Memory B cell (primary cell): ENCODE measurements around the gene SLC39A11.
"Not testable (repeated sequence)": the region's sequence is repeated elsewhere in the genome, so short reads cannot be mapped to it uniquely, and the experiment has no call there.

Experiments
- ATAC-seq: fragments of 150-1000 bp; cut with Tn5 transposase; 2 replicates; pipeline ENCODE4 v1.10.0; 2021; ENCODE audit warnings: low read depth, mild to moderate bottlenecking, moderate library complexity
- DNase-seq, 2 donors: peaks; one replicate each; pipeline ENCODE4 v3.0.0; 2022; ENCODE audit warnings: low spot score in 2 of 2
- H3K27ac Mint-ChIP-seq: one replicate; pipeline ENCODE4 v1.8.0; 2022; ENCODE audit warnings: mild to moderate bottlenecking, moderate library complexity, mixed read lengths
- H3K27me3 Mint-ChIP-seq: one replicate; pipeline ENCODE4 v1.8.0; 2022; ENCODE audit warnings: mixed read lengths
- H3K36me3 Mint-ChIP-seq: one replicate; pipeline ENCODE4 v1.8.0; 2022; ENCODE audit warnings: mild to moderate bottlenecking, mixed read lengths
- H3K4me1 Mint-ChIP-seq: one replicate; pipeline ENCODE4 v1.8.0; 2022; ENCODE audit warnings: mixed read lengths
- H3K4me3 Mint-ChIP-seq: one replicate; pipeline ENCODE4 v1.8.0; 2022; ENCODE audit warnings: mild to moderate bottlenecking, moderate library complexity, mixed read lengths
- H3K9me3 Mint-ChIP-seq: one replicate; pipeline ENCODE4 v1.8.0; 2022; ENCODE audit warnings: mixed read lengths

Gene SLC39A11

DNA sequence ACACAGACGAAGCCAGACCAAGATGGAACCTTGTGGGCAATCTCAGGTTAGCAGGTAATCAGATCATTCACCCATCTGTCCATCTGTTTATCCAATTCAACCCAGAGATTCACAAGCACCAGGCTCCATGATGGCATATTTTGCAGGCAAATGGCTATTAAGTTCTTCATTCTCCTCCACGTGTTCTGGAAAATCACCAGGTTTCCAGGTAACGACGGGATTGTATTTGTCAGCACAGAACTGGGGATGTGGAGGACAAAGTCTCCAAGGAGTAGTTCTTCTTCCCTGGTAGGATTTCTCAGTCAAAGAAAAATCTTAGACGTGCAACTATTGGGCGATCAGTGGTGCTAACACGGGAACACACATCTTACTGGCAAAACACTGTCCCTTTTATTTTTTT lies 368.8 kb downstream of the SLC39A11 start:
- Mint-ChIP-seq H3K27ac (no peak overlapping the region), H3K36me3 (no peaks in the 10 kb centered on the region), H3K27me3 (no peaks in the 10 kb centered on the region), H3K4me3 (no peak overlapping the region), H3K9me3 (no peaks in the 10 kb centered on the region), H3K4me1 (peaks cover 16% of the 10 kb centered on the region)
- no peak for ATAC-seq
- no peak for DNase-seq

DNA sequence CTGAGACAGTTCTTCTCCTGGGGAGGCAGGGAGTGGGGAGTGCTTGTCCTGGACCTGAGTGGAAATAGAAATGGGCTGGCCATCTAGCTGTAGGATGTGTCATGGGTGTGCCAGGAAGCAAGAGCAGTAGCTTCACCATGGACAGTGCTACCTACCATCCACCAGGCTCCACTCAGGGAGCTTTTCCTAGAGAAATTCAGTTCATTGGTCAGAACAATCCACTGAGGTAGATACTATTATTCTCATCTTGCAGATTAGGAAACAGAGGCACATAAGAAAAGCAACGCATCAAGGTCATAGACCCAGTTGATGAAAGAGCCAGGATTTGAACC lies 372.0 kb downstream of the SLC39A11 start:
- H3K4me3 Mint-ChIP-seq, result no peak overlapping the region
- no peaks in the 10 kb centered on the region for H3K9me3 Mint-ChIP-seq
- no peak overlapping the region for H3K27ac Mint-ChIP-seq
- ATAC-seq (no peak), DNase-seq (no peak)
- peaks cover 4% of the 10 kb centered on the region for H3K4me1 Mint-ChIP-seq
- H3K27me3 Mint-ChIP-seq, result no peaks in the 10 kb centered on the region
- H3K36me3 Mint-ChIP-seq, result peaks cover 7% of the 10 kb centered on the region

- no peak for DNase-seq
- no peaks in the 10 kb centered on the region for H3K27me3 Mint-ChIP-seq
- peaks cover 10% of the 10 kb centered on the region for H3K36me3 Mint-ChIP-seq
- ATAC-seq, result no peak
- H3K27ac Mint-ChIP-seq, result no peak overlapping the region
- H3K4me1 Mint-ChIP-seq, result peaks cover 3% of the 10 kb centered on the region
- no peaks in the 10 kb centered on the region for H3K9me3 Mint-ChIP-seq
- H3K4me3 Mint-ChIP-seq, result no peak overlapping the region
Measured at GRCh38 chr17:72719578-72720493, 372.7 kb downstream of the SLC39A11 start.

DNA sequence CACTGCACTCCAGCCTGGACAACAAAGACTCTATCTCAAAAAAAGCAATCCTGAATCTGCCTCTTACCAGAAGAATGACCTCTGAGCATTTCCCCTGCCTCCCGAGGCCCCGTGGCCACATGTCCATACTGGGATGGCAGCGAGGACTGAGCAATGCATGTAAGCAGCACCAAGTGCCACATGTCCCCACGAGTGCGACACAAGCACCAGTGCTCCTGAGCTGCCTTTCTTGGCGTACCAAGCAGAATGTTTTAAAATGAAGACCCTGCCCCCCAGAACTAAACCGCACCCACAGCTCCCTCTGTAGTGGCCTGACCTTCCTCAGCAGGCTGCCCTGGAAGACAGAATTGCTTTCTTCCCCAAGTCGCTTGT lies 373.3 kb downstream of the SLC39A11 start:
- H3K27ac Mint-ChIP-seq, result no peak overlapping the region

DNA sequence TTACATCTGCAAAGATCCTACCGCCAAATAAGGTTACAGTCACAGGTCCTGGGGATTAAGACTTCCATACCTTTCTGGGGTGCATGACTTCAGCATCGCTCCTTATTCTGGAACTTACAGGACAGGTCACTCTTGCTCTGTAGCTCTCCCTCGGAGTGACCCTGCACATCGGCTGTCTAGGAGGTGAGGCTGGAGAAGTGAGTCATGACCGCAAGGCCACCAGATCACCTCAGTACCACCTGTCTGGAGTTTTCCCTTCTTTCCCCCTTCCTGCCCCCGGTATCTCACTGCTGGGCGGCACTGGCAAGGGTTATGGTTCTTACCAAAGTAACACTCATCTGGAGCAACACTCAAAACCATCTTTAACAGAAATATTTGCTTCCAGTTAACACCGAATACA lies 374.8 kb downstream of the SLC39A11 start:
- Mint-ChIP-seq H3K4me3 (no peak overlapping the region), H3K36me3 (peaks cover 15% of the 10 kb centered on the region), H3K27ac (no peak overlapping the region), H3K4me1 (peaks cover 3% of the 10 kb centered on the region), H3K27me3 (no peaks in the 10 kb centered on the region), H3K9me3 (no peaks in the 10 kb centered on the region)
- DNase-seq, result no peak
- ATAC-seq, result no peak

More for the DNA sequence above, 373.3 kb downstream of the SLC39A11 start:
- H3K36me3 Mint-ChIP-seq, result peaks cover 12% of the 10 kb centered on the region
- H3K9me3 Mint-ChIP-seq, result no peaks in the 10 kb centered on the region
- H3K4me1 Mint-ChIP-seq, result peaks cover 3% of the 10 kb centered on the region
- H3K4me3 Mint-ChIP-seq, result no peak overlapping the region
- no peak for DNase-seq
- no peak for ATAC-seq
- H3K27me3 Mint-ChIP-seq, result no peaks in the 10 kb centered on the region

GRCh38 chr17:72717276-72717675 lies 375.2 kb downstream of the SLC39A11 start:
- H3K4me3 Mint-ChIP-seq, result no peak overlapping the region
- ATAC-seq (no peak), DNase-seq (no peak)
- peaks cover 3% of the 10 kb centered on the region for H3K4me1 Mint-ChIP-seq
- no peak overlapping the region for H3K27ac Mint-ChIP-seq
- H3K36me3 Mint-ChIP-seq, result peaks cover 16% of the 10 kb centered on the region
- no peaks in the 10 kb centered on the region for H3K9me3 Mint-ChIP-seq
- no peaks in the 10 kb centered on the region for H3K27me3 Mint-ChIP-seq

DNA sequence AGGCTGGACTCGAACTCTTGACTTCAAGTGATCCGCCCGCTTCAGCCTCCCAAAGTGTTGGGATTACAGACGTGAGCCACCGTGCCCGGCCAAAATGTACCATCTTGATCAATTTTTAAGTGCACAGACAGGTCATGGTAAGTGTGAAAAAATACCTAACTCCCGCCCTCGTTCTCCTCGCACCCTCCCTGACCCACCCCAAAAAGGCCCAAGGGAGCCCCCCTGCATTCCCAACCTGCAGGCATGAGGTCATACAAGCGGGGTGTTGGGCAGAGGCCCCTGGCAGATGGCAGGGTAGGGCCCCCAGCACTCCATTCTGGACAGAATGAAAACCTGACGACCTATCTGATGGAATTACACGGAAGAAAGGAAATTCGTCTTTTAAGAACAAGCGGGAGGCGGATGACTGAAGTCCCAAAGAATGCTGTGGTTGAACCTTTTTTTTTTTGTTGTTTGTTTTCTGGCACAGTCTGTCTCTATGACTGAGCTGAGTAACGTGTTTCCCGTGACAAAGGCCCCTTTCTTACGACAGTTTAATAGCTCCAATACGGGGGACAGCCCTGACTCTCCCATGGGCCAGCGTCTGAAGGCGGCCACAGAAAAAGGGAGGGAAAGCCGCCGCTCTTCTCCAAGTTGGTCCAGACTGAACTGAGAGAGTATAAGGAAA lies 376.4 kb downstream of the SLC39A11 start:
- peaks cover 2% of the 10 kb centered on the region for H3K9me3 Mint-ChIP-seq
- H3K36me3 Mint-ChIP-seq, result peaks cover 21% of the 10 kb centered on the region
- H3K4me3 Mint-ChIP-seq, result no peak overlapping the region
- ATAC-seq, result no peak
- no peaks in the 10 kb centered on the region for H3K27me3 Mint-ChIP-seq
- peaks cover 3% of the 10 kb centered on the region for H3K4me1 Mint-ChIP-seq
- no peak for DNase-seq
- H3K27ac Mint-ChIP-seq, result no peak overlapping the region

GRCh38 chr17:72714357-72714966 lies 378.0 kb downstream of the SLC39A11 start:
- DNase-seq (no peak), ATAC-seq (no peak)
- Mint-ChIP-seq H3K9me3 (peaks cover 5% of the 10 kb centered on the region), H3K27ac (no peak overlapping the region), H3K27me3 (no peaks in the 10 kb centered on the region), H3K36me3 (peaks cover 30% of the 10 kb centered on the region), H3K4me3 (no peak overlapping the region), H3K4me1 (no peaks in the 10 kb centered on the region)

DNA sequence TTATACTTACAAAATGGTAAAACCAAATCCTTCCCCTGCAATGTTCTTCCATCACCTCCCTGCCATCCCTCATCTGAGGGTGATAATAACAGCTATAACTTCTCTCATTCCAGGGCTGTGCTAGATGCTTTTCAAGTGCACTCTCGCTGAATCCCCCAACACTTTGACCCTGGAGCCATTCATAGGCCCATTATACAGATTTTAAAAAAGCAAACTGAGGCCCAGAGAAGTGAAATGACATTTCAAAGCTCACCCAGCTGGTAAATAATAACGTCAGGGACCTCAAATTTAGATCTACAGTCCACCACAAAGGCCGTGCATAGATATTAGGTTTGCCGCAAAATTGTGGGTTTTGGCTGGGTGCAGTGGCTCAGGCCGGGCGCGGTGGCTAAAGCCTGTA lies 378.8 kb downstream of the SLC39A11 start:
- Mint-ChIP-seq H3K9me3 (peaks cover 5% of the 10 kb centered on the region), H3K36me3 (peaks cover 33% of the 10 kb centered on the region)

GRCh38 chr17:72711521-72712310 lies 380.8 kb downstream of the SLC39A11 start:
- Mint-ChIP-seq H3K27me3 (no peaks in the 10 kb centered on the region), H3K4me3 (no peak overlapping the region), H3K27ac (no peak overlapping the region), H3K4me1 (no peaks in the 10 kb centered on the region), H3K36me3 (peaks cover 41% of the 10 kb centered on the region), H3K9me3 (peaks cover 9% of the 10 kb centered on the region)
- DNase-seq, result no peak
- ATAC-seq, result no peak

More for the DNA sequence above, 378.8 kb downstream of the SLC39A11 start:
- H3K4me3 Mint-ChIP-seq, result no peak overlapping the region
- ATAC-seq (no peak), DNase-seq (no peak)
- H3K4me1 Mint-ChIP-seq, result no peaks in the 10 kb centered on the region
- H3K27ac Mint-ChIP-seq, result no peak overlapping the region
- H3K27me3 Mint-ChIP-seq, result no peaks in the 10 kb centered on the region

DNA sequence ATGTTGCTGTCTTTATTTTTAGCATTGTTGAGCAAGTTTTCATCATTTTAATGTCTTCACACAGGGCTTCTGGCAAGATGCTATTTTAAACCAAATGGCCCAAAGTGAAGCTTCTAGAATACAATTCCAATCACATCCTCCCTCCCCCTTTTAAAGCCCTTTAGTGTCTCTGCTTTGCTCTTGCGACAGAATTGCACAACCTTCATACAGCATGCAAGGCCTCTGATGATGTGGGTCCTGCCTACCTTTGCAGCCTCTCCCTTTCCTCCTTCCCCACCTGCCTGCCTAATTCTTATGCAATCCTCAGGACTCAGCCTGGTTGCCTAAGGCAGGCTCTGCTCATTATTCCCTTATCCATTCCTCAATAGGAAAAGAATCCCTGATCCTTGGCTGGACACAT lies 381.7 kb downstream of the SLC39A11 start:
- no peaks in the 10 kb centered on the region for H3K27me3 Mint-ChIP-seq

GRCh38 chr17:72710202-72710601 lies 382.3 kb downstream of the SLC39A11 start:
- ATAC-seq (no peak), DNase-seq (no peak)
- H3K27me3 Mint-ChIP-seq, result no peaks in the 10 kb centered on the region
- H3K9me3 Mint-ChIP-seq, result peaks cover 9% of the 10 kb centered on the region
- H3K36me3 Mint-ChIP-seq, result peaks cover 38% of the 10 kb centered on the region
- no peak overlapping the region for H3K27ac Mint-ChIP-seq
- H3K4me1 Mint-ChIP-seq, result no peaks in the 10 kb centered on the region
- no peak overlapping the region for H3K4me3 Mint-ChIP-seq

More for the DNA sequence above, 381.7 kb downstream of the SLC39A11 start:
- no peak overlapping the region for H3K27ac Mint-ChIP-seq
- DNase-seq, result no peak
- H3K9me3 Mint-ChIP-seq, result peaks cover 9% of the 10 kb centered on the region
- H3K36me3 Mint-ChIP-seq, result peaks cover 38% of the 10 kb centered on the region
- H3K4me3 Mint-ChIP-seq, result no peak overlapping the region
- no peak for ATAC-seq
- H3K4me1 Mint-ChIP-seq, result no peaks in the 10 kb centered on the region

DNA sequence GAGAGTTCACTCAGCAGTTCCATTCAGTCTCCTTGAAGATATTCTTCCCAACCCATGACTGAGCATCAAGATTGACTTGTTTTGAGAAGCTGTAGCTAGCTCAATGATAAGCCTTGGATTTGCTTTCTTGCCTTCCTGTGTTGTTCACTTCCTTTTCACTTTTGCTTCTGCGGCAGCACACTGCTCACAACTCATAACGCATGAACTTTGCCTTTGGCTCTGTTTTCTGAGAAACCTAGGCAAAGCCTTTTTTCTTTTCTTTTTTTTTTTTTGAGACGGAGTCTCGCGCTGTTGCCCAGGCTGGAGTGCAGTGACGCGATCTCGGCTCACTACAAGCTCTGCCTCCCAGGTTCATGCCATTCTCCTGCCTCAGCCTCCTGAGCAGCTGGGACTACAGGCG lies 383.8 kb downstream of the SLC39A11 start:
- not testable (repeated sequence) for ATAC-seq, H3K9me3 Mint-ChIP-seq, DNase-seq, H3K4me3 Mint-ChIP-seq, H3K27ac Mint-ChIP-seq, H3K4me1 Mint-ChIP-seq, H3K27me3 Mint-ChIP-seq
- H3K36me3 Mint-ChIP-seq, result peaks cover 37% of the 10 kb centered on the region

GRCh38 chr17:72707881-72708280 lies 384.6 kb downstream of the SLC39A11 start:
- Mint-ChIP-seq H3K27me3 (no peaks in the 10 kb centered on the region), H3K36me3 (peaks cover 38% of the 10 kb centered on the region), H3K9me3 (peaks cover 9% of the 10 kb centered on the region), H3K27ac (no peak overlapping the region), H3K4me1 (no peaks in the 10 kb centered on the region), H3K4me3 (no peak overlapping the region)
- no peak for ATAC-seq
- DNase-seq, result no peak
